ENCODE measurements around the gene FBH1. TPM values are rescaled to one million over a fixed set of nuclear protein-coding genes. Genes with fewer than 3 reads are reported as not detected.

The FBH1 gene
- total RNA-seq, 1 experiment from 2014 or later: 50.5 TPM

DNA sequence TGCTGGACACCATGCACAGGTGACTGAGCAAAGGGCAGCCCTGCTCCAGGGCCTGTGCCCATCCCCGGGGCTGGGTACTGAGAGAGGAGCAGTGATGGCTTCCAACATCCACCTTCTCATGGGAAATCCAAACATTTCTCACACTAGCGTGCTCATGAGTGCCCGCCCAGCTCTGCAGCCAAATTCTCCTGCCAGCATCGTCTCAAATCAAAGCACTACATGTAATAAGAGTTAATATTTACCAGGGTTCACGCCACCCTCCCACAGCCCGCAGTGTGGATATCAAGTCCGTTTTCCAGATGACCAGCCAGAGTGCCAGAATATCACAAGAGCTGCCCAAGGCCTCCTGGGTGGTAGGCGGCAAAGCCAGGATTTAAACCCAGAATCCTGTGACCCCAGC is 75.2 kb downstream of the FBH1 start:
- no peaks in the 10 kb centered on the region for H3K27me3 ChIP-seq (ENCODE audit: control insufficient read depth, insufficient read depth, low read length)
- H3K9me3 ChIP-seq (ENCODE audit: control insufficient read depth, insufficient read depth, low read depth, low read length): no peaks in the 10 kb centered on the region
- no TSS peak for BruUV-seq (replicated peaks)
- TF ChIP-seq SIN3A (IDR thresholded peaks at IDR 0.05; ENCODE audit: borderline replicate concordance, insufficient read depth, low read depth, low read length): no peak
- TF ChIP-seq TCF7L2 (IDR thresholded peaks at IDR 0.05; ENCODE audit: low read depth, low read length): no peak
- TF ChIP-seq POLR2AphosphoS5 (IDR thresholded peaks at IDR 0.05; ENCODE audit: low read depth, low read length): no peak
- H3K27ac ChIP-seq (ENCODE audit: low read length): no peak overlapping the region
- no peak for DNase-seq (ENCODE audit: low read depth, low spot score)
- in situ Hi-C loops (cut with HindIII; ENCODE audit: low pct_unique_long_range_greater_than_20kb, low sequenced_read_pairs): no loop called here
- intact Hi-C loops (cut with micrococcal nuclease; ENCODE audit: unreplicated experiment): no loop called here
- H3K36me3 ChIP-seq (ENCODE audit: control insufficient read depth, insufficient read depth, low read length): no peaks in the 10 kb centered on the region
- ATAC-seq: no peak
- no peaks in the 10 kb centered on the region for H3K4me1 ChIP-seq (ENCODE audit: control insufficient read depth, insufficient read depth, low read length)
- POLR2A ChIA-PET: no interaction called here
- no peak overlapping the region for H3K4me3 ChIP-seq (ENCODE audit: low read depth in 2 of 2, low read length in 2 of 2)
- CTCF ChIA-PET: no interaction called here

DNA sequence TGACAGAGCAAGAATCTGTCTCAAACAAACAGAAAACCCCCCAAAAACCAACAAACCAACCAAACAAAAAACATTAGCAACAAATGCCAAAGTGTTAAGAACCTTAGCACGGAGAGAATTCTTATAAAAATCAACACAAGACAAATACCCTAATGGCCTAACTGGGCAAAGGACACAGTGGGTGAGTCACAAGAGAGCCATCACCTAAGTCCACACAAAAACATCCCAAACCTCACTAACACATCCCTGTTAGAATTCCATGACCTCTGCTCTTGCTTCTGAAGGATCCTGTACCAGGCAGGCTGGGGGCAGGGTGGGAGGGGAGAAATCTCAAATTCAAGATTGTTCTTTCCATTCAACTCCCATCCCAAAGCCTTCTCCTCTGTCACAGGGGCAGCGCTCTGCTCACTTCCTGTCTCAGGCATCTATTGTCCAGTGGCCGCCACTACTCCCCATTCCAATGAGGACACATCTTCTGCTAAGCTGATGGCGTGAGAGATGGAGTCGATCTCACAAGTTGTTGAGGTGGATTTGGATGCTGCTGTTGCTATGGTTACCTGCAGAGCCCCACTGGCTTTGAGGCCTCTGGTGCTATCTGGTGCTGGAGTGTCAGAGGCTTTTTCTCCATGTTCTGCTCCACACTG is 78.1 kb downstream of the FBH1 start:
- DNase-seq (ENCODE audit: low read depth, low spot score): no peak
- no TSS peak for BruUV-seq (replicated peaks)
- no peak for ATAC-seq

More for the DNA sequence above, 78.1 kb downstream of the FBH1 start:
- TF ChIP-seq, protein P1, sequence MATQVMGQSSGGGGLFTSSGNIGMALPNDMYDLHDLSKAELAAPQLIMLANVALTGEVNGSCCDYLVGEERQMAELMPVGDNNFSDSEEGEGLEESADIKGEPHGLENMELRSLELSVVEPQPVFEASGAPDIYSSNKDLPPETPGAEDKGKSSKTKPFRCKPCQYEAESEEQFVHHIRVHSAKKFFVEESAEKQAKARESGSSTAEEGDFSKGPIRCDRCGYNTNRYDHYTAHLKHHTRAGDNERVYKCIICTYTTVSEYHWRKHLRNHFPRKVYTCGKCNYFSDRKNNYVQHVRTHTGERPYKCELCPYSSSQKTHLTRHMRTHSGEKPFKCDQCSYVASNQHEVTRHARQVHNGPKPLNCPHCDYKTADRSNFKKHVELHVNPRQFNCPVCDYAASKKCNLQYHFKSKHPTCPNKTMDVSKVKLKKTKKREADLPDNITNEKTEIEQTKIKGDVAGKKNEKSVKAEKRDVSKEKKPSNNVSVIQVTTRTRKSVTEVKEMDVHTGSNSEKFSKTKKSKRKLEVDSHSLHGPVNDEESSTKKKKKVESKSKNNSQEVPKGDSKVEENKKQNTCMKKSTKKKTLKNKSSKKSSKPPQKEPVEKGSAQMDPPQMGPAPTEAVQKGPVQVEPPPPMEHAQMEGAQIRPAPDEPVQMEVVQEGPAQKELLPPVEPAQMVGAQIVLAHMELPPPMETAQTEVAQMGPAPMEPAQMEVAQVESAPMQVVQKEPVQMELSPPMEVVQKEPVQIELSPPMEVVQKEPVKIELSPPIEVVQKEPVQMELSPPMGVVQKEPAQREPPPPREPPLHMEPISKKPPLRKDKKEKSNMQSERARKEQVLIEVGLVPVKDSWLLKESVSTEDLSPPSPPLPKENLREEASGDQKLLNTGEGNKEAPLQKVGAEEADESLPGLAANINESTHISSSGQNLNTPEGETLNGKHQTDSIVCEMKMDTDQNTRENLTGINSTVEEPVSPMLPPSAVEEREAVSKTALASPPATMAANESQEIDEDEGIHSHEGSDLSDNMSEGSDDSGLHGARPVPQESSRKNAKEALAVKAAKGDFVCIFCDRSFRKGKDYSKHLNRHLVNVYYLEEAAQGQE (IDR thresholded peaks at IDR 0.05; ENCODE audit: insufficient read depth in 1 of 2, low read depth in 2 of 2, low read length in 1 of 2): no peak
- TF ChIP-seq SIN3A (IDR thresholded peaks at IDR 0.05; ENCODE audit: borderline replicate concordance, insufficient read depth, low read depth, low read length) (no peak), TCF7L2 (IDR thresholded peaks at IDR 0.05; ENCODE audit: low read depth, low read length) (no peak), POLR2AphosphoS5 (IDR thresholded peaks at IDR 0.05; ENCODE audit: low read depth, low read length) (no peak)
- TF ChIP-seq, protein P2, sequence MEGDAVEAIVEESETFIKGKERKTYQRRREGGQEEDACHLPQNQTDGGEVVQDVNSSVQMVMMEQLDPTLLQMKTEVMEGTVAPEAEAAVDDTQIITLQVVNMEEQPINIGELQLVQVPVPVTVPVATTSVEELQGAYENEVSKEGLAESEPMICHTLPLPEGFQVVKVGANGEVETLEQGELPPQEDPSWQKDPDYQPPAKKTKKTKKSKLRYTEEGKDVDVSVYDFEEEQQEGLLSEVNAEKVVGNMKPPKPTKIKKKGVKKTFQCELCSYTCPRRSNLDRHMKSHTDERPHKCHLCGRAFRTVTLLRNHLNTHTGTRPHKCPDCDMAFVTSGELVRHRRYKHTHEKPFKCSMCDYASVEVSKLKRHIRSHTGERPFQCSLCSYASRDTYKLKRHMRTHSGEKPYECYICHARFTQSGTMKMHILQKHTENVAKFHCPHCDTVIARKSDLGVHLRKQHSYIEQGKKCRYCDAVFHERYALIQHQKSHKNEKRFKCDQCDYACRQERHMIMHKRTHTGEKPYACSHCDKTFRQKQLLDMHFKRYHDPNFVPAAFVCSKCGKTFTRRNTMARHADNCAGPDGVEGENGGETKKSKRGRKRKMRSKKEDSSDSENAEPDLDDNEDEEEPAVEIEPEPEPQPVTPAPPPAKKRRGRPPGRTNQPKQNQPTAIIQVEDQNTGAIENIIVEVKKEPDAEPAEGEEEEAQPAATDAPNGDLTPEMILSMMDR (IDR thresholded peaks at IDR 0.05): no peak
- Histone ChIP-seq H3K36me3 (ENCODE audit: control insufficient read depth, insufficient read depth, low read length) (no peaks in the 10 kb centered on the region), H3K27ac (ENCODE audit: low read length) (no peak overlapping the region), H3K4me1 (ENCODE audit: control insufficient read depth, insufficient read depth, low read length) (peaks cover 22% of the 10 kb centered on the region), H3K27me3 (ENCODE audit: control insufficient read depth, insufficient read depth, low read length) (no peaks in the 10 kb centered on the region), H3K9me3 (ENCODE audit: control insufficient read depth, insufficient read depth, low read depth, low read length) (no peaks in the 10 kb centered on the region), H3K4me3 (ENCODE audit: low read depth in 2 of 2, low read length in 2 of 2) (no peak overlapping the region)
- ChIA-PET CTCF (no interaction called here), POLR2A (no interaction called here)
- intact Hi-C loops (cut with micrococcal nuclease; ENCODE audit: unreplicated experiment): no loop called here
- in situ Hi-C loops (cut with HindIII; ENCODE audit: low pct_unique_long_range_greater_than_20kb, low sequenced_read_pairs): no loop called here
